Measurements from ENCODE around the gene LCNL1.

- no peak for TF ChIP-seq CTCF (IDR thresholded peaks at IDR 0.05)
- no peak for TF ChIP-seq POLR2AphosphoS5 (IDR thresholded peaks at IDR 0.05)
- no peak for TF ChIP-seq POLR2A (IDR thresholded peaks at IDR 0.05)
Observed at GRCh38 chr9:136996361-136997292, 13.8 kb downstream of the LCNL1 start, which contains the start of gene CLIC3.
